ENCODE measurements around the gene SMG1.

SMG1 gene

DNA sequence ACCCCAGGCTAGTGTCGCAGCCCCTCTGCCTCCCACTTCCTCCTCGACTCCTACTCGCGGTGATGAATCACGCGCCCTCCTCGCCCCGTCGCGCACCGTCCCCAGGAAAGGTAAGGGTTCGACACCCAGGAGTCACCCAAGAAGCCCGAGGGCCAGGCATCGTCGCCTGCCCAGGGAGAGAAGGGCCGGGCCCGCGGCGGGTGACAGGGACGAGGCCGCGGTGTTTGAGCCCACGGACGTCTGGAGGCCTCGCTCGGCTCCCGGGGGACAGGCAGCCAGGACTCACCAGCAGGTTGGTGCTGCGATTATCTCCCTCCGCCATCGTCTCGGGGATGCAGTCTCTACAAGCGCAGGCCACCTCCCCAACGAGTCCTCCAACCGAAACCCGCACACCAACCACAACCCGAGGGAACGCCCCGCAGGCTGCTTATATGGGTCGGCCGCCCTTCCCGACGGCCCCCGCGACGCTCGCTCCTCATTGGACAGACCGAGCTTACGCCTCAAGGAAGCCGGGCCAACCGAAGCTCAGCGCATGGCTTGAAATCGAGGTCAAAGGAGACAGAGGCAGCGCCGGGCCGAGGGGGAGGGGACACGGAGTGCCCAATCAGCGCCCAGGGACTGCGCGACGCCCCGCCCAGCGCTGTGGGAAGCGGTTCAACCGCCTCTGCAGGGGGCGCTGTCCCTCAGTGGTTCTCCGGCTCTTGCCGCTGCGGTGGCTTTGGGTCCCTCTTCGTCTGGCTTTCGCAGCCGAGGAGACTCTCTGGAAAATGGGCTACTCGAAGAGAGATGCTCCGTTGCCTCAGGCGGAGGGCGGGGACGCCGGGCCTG, 124.8 kb downstream of the SMG1 start, which contains the start of gene ARL6IP1:
ARL6IP1 (minus strand) TSS at position 405 of the 828 bp plus-strand sequence; CDS start at position 322, 83 bp downstream.
- TF ChIP-seq, protein P1, sequence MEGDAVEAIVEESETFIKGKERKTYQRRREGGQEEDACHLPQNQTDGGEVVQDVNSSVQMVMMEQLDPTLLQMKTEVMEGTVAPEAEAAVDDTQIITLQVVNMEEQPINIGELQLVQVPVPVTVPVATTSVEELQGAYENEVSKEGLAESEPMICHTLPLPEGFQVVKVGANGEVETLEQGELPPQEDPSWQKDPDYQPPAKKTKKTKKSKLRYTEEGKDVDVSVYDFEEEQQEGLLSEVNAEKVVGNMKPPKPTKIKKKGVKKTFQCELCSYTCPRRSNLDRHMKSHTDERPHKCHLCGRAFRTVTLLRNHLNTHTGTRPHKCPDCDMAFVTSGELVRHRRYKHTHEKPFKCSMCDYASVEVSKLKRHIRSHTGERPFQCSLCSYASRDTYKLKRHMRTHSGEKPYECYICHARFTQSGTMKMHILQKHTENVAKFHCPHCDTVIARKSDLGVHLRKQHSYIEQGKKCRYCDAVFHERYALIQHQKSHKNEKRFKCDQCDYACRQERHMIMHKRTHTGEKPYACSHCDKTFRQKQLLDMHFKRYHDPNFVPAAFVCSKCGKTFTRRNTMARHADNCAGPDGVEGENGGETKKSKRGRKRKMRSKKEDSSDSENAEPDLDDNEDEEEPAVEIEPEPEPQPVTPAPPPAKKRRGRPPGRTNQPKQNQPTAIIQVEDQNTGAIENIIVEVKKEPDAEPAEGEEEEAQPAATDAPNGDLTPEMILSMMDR (IDR thresholded peaks at IDR 0.05; ENCODE audit: borderline replicate concordance, control extremely low read depth, extremely low read depth, insufficient read depth, missing control alignments) = peak; percentile 88
- peak; percentile 99 for DNase-seq (ENCODE audit: low spot score)
- in situ Hi-C loops (cut with MboI; ENCODE audit: low sequenced_read_pairs, unreplicated experiment) = loop anchor here (10.0 kb wide), 1 partner anchor 163 kb away; no protein-coding TSS in a partner anchor

DNA sequence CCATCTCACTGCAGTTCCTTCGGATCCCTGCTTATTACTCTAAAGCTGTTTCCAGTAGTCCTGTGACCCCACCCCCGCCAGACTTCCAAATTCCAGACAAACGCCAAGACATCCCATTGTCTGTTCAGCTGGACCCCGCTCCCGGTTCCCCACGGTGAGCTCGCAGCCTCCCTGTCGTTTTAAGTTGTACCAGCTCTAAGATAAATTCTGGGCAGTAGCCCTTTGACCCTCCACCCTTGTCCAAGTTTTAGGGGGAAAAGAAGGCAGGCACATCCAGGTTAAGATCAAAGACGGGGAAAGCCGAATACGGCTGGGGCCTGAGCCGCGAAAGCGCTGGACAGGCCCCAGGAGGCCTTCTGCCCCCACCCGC, 125.4 kb downstream of the SMG1 start:
- in situ Hi-C loops (cut with MboI; ENCODE audit: low sequenced_read_pairs, unreplicated experiment) = loop anchor here (10.0 kb wide), 1 partner anchor 164 kb away; no protein-coding TSS in a partner anchor
- DNase-seq (ENCODE audit: low spot score) = no peak
- TF ChIP-seq, protein P1 (IDR thresholded peaks at IDR 0.05; ENCODE audit: borderline replicate concordance, control extremely low read depth, extremely low read depth, insufficient read depth, missing control alignments) = no peak

DNA sequence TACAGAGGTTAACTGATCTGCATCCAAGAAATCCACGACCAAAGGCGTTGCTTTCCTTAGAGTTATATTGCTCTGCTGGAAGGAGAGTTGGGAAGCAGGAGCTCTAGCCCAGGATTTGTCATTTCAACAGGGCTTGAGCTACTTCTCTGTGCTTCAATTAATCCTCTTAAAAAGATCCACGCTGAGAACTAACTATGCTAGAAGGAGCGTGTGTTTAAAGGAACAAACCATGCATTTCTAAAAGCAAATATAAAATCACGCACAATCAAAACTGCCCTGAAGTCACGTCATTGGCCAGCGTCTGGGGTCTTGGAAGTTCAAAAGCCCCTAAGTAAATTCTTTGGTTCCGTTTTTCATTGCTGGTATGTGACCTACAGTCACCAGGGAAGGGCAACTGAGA, 125.9 kb downstream of the SMG1 start:
- TF ChIP-seq, protein P1 (IDR thresholded peaks at IDR 0.05; ENCODE audit: borderline replicate concordance, control extremely low read depth, extremely low read depth, insufficient read depth, missing control alignments) = no peak
- in situ Hi-C loops (cut with MboI; ENCODE audit: low sequenced_read_pairs, unreplicated experiment) = loop anchor here (10.0 kb wide), 1 partner anchor 165 kb away; no protein-coding TSS in a partner anchor
- no peak for DNase-seq (ENCODE audit: low spot score)

DNA sequence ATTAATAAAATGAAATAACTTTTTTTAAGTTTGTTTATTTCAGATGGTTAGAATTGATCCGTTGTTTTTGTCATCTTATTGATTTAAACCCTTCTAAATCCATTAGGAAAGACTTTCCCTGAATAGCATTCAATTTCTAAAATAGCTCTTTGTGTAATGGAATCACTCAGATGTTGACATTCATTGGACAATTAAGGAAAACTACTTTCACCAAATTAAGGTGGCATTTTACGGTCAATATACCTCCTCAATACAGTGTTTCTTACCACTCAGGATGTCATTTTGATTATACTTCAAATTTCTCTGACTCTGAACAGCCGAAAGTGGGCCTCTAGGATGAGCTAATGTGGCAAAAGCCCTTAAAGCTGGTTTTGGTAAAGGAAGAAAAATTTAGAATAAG, 126.7 kb downstream of the SMG1 start:
- TF ChIP-seq, protein P1 (IDR thresholded peaks at IDR 0.05; ENCODE audit: borderline replicate concordance, control extremely low read depth, extremely low read depth, insufficient read depth, missing control alignments) = no peak
- in situ Hi-C loops (cut with MboI; ENCODE audit: low sequenced_read_pairs, unreplicated experiment) = no loop called here
- DNase-seq (ENCODE audit: low spot score) = no peak

DNA sequence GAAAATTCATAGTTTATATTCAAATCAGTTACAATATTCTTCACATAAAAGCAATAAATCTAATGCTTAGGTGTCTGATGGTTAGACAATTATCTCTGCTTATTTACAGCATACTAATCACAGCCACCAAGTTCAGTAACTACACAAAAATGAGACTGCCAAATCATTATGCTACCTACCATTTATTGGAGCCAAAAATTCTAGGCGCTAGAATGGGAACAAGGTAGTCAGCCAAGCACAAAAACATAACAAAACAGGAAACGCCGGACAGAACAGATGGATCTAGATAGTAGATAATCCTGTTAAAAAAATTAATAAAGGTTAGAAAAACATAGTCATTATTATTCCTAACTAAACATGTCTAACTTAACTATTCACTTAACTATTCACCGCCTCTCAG, 128.5 kb downstream of the SMG1 start:
- DNase-seq (ENCODE audit: low spot score) = no peak
- in situ Hi-C loops (cut with MboI; ENCODE audit: low sequenced_read_pairs, unreplicated experiment) = no loop called here
- TF ChIP-seq, protein P1 (IDR thresholded peaks at IDR 0.05; ENCODE audit: borderline replicate concordance, control extremely low read depth, extremely low read depth, insufficient read depth, missing control alignments) = no peak

DNA sequence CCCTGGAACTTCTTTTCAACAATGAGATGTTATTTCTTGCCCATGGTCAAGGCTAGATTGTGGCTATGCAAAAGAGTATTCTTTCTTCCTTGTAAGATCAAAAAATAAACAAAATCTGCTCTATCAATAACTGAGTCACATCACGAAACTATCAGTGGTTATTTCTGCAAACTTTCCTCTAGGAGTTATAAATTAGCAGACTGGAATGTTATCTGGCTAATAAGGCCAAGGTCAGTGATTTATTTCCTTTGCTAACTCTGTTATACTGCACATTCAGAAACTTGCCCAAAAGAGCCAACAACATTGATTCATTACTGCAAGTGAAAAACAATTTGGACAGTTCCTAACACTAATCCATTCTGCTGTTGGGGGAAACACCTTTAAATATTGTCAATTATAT, 129.8 kb downstream of the SMG1 start:
- DNase-seq (ENCODE audit: low spot score) = no peak
- TF ChIP-seq, protein P1 (IDR thresholded peaks at IDR 0.05; ENCODE audit: borderline replicate concordance, control extremely low read depth, extremely low read depth, insufficient read depth, missing control alignments) = no peak
- in situ Hi-C loops (cut with MboI; ENCODE audit: low sequenced_read_pairs, unreplicated experiment) = no loop called here
